ENCODE measurements around the gene ITSN2.

ITSN2 gene

GRCh38 chr2:24174851-24175277 is 185.5 kb downstream of the ITSN2 start, which contains the start of gene FAM228A:
TSS of gene FAM228A (plus strand) at chr2:24175053. CDS start at chr2:24175481, 428 bp downstream.
- DNase-seq, result no peak

GRCh38 chr2:24169023-24169422 is 191.3 kb downstream of the ITSN2 start:
- no peak for DNase-seq

GRCh38 chr2:24164416-24164973 is 195.8 kb downstream of the ITSN2 start:
- no peak for DNase-seq

GRCh38 chr2:24163601-24164000 is 196.7 kb downstream of the ITSN2 start:
- DNase-seq, result no peak

- DNase-seq, result no peak
Observed at GRCh38 chr2:24163186-24163585, 197.2 kb downstream of the ITSN2 start.

GRCh38 chr2:24162494-24162893 is 197.8 kb downstream of the ITSN2 start:
- no peak for DNase-seq

GRCh38 chr2:24160761-24161160 is 199.6 kb downstream of the ITSN2 start:
- no peak for DNase-seq

- no peak for DNase-seq
Observed at GRCh38 chr2:24159708-24160107, 200.6 kb downstream of the ITSN2 start.

- DNase-seq, result no peak
Observed at GRCh38 chr2:24158131-24158530, 202.2 kb downstream of the ITSN2 start.

GRCh38 chr2:24153478-24153877 is 206.9 kb downstream of the ITSN2 start:
- DNase-seq, result no peak

Data from NCI-H748 treated with DMSO at 0.1 percent for 48 hours (cell line).